Activated CD4-positive, alpha-beta memory T cell treated with anti-CD3 and anti-CD28 coated beads, Interleukin-2, amount 10 ng/mL, durations not matched to agents 7 days and 5 days (primary cell): ENCODE results near the gene ZFP36L2. TPM values are rescaled to one million over a fixed set of nuclear protein-coding genes. Genes with fewer than 3 reads are reported as not detected.

Experiments
- CTCF ChIA-PET: fragments of 350-600 bp; sonication (Branson Sonifier 250); formaldehyde crosslinking; loops from one replicate; lab custom pipeline; 2021; ENCODE audit warnings: antibody characterized with exemption, inconsistent platforms; lab: Charles Lee
- POLR2A ChIA-PET: fragments of 350-600 bp; sonication (Branson Sonifier 250); formaldehyde crosslinking; loops from one replicate; lab custom pipeline; 2021; ENCODE audit warnings: antibody characterized with exemption; lab: Charles Lee
- DNase-seq: peaks from one replicate; pipeline ENCODE4 v3.0.0-alpha.2; 2020
- H3K27ac Mint-ChIP-seq: one replicate; pipeline ENCODE4 v1.8.0; 2021; ENCODE audit warnings: mild to moderate bottlenecking, mixed read lengths
- H3K27me3 Mint-ChIP-seq: one replicate; pipeline ENCODE4 v1.8.0; 2021; ENCODE audit warnings: mixed read lengths
- H3K36me3 Mint-ChIP-seq: one replicate; pipeline ENCODE4 v1.8.0; 2021; ENCODE audit warnings: low read depth, mixed read lengths
- H3K4me1 Mint-ChIP-seq: one replicate; pipeline ENCODE4 v1.8.0; 2021; ENCODE audit warnings: mixed read lengths
- H3K4me3 Mint-ChIP-seq: one replicate; pipeline ENCODE4 v1.8.0; 2021; ENCODE audit warnings: mild to moderate bottlenecking, mixed read lengths
- H3K9me3 Mint-ChIP-seq: one replicate; pipeline ENCODE4 v1.8.0; 2021; ENCODE audit warnings: mixed read lengths
- total RNA-seq, 2 experiments: library from RNA; stranded (reverse); gene quantifications; one replicate each; pipeline ENCODE4 v1.2.3, GENCODE V29; 2021

Gene ZFP36L2
- total RNA-seq, 2 experiments from 2014 or later: 276 to 278 TPM

DNA sequence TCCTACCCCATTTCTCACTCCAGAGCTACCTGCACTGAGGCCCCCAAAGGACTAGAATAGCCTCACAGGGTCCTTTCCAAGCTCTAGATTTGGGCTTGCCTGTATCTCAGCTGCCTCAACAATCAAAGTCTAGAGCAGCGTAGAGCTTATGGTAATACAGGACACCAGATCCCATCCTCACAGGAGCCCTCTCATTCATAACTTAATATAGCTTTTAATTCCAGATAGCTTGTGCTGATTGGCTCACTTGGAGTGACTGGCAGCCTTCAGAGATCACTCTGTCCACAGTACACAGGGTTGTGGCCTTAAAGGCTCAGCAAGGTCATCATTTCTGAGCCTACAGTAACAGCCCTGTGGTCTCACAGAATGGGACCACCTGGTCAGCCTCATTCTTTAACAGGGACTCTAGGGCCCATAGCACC, 51.4 kb downstream of the ZFP36L2 start:
- DNase-seq: no peak
- Mint-ChIP-seq H3K9me3 (no peaks in the 10 kb centered on the region), H3K36me3 (no peaks in the 10 kb centered on the region), H3K27ac (peak overlapping the region; percentile 97), H3K27me3 (no peaks in the 10 kb centered on the region), H3K4me3 (peak overlapping the region; percentile 61), H3K4me1 (peaks cover 82% of the 10 kb centered on the region)
- ChIA-PET CTCF (interaction anchor here (0.9 to 12.3 kb wide), 12 partner anchors 9 to 48 kb away, joined by 3 to 230 read pairs (median 5); partner anchors contain the start of gene ZFP36L2), POLR2A (interaction anchor here (0.7 to 14.8 kb wide), 15 partner anchors 8 to 364 kb away, joined by 3 to 403 read pairs (median 5); partner anchors contain the start of gene ZFP36L2)

DNA sequence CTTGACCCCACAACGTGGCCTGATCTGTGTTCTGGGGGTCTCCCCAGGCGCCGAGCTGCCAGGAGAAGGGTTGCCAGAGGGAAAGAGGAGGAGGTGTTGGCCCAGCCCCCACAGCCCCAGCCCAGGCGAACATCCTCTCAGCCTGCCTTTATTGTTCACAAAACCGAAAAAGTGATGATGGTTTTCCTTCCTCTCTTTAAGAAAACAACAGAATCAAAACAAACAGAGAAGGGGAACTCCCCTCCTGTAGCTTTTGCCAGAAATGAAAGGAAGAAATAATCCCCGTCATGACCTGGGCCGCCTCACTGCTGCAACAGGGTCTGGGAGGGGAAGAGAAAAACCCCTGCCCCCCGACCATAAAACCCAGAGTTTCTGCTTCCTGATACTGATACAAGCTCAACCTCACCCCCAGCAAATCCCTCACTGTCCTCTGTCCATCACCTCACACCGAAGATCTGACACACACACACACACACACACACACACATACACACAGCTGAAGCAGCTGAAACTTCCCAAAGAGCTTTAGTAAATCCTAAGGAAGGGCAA, 52.0 kb downstream of the ZFP36L2 start:
- Mint-ChIP-seq H3K9me3 (no peaks in the 10 kb centered on the region), H3K36me3 (no peaks in the 10 kb centered on the region), H3K4me3 (peak overlapping the region; percentile 61), H3K27ac (peak overlapping the region; percentile 97), H3K27me3 (no peaks in the 10 kb centered on the region), H3K4me1 (peaks cover 88% of the 10 kb centered on the region)
- ChIA-PET CTCF (interaction anchor here (0.9 to 12.3 kb wide), 12 partner anchors 10 to 48 kb away, joined by 3 to 230 read pairs (median 5); partner anchors contain the start of gene ZFP36L2), POLR2A (interaction anchor here (0.7 to 14.8 kb wide), 16 partner anchors 9 to 364 kb away, joined by 3 to 403 read pairs (median 5); partner anchors contain the start of gene ZFP36L2)
- DNase-seq: peak; percentile 81
